ENCODE data around the gene GNA14.
"Not testable (repeated sequence)": the region's sequence is repeated elsewhere in the genome, so short reads cannot be mapped to it uniquely, and the experiment has no call there.

GNA14 gene

DNA sequence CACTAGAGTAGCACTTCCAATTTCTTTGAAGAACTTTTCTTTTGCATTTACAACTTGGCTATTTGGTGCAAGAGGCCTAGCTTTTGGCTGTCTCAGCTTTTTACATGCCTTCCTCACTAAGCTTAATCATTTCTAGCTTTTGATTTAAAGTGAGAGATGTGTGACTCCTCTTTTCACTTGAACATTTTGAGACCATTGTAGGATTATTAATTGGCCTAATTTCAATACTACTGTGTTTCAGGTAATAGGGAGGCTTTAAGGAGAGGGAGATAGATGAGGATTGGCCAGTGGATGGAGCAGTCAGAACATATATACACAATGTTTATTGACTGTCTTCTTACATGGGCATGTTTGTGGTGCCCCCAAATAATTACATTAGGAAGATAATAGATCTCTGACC, 161.7 kb downstream of the GNA14 start:
- FAIRE-seq, result no peak

DNA sequence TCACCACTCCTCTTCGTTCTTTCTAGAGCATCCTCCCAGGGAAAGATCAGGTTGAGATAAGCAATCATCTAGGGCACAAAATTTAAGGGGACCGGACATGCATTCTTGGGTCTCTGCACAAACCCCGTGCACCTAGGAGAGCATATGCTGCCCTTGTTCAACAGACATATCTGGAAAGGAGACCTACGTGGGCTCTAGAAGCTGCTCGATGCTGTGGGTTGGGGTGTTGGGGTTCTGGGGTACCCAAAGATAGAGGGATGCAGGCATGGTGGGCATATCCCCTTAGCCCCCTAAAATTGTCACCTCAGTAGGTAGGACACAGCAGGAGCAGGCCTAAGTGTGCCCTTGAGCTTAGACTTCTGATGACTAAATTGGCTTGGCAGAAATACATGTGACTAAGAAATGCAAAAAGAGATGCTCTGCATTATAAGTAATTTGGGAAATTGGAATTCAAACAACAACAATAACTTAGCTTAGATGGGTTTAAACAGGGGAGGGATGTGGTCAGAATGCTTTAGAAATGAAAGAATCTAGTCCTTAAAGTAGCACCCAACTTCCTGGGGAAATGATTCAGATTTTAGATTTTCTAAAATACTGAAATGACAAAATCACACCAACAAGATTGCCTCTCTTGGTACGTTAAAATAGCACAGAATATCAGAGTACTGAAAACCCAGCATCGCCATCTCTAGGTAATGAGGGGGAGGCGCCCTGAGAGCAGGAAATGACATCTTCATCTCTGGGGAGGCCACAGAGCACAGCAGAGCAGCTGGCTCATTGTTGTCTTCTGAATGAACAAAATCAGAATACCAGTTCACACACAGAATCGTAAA, 172.3 kb downstream of the GNA14 start:
- FAIRE-seq, result no peak

DNA sequence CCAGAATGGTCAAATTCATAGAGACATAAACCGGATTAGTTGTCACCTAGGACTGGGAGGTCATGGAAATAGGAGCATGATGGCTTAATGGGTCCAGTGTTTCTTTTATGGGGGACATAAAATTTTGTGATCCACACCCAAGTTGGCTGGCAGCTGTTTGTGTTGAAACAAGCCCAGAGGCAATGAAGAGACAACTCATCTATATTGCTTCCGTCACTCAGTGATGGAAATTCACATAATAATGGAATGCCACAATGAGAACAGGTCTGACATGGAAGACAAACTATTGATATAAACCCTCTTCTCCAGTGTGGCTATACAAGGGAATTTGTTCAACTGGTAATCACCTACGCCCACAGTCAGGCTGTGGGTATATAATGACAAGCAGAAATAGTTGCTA, 173.2 kb downstream of the GNA14 start:
- no peak for FAIRE-seq

DNA sequence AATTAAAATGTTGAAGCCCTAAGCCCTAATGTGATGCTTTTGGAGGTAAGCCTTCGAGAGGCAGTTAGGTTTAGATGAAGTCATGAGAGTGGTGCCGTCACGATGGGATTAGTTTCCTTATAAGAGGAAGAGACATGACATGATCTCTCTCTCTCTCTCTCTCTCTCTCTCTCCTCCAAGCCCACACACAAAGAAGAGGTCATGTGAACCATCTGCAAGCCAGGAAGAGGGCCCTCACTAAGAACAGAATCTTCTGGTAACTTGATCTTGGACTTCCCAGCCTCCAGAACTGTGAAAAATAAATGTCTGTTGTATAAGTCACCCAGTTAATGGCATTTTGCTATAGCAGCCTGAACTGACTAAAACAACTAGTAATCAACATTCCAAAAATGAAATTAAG, 175.5 kb downstream of the GNA14 start:
- FAIRE-seq, result no peak

DNA sequence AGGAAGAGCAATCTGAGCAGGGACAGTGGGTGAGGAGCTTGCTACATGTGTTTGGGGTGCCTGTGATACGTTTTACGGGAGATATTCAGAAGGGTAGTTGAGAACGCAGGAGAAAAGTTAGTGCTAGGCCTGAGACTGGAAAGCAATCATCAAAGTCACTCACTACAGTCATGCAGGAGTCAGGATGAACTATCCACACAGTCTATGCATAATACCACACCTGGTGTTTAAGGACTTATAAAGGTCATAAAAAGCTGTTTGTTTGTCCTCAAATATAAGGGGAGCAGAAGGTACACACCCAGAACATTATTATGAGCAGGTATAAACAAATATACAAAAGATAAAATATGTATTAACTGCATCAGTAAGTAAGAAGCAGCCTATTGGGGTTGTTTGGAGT, 176.6 kb downstream of the GNA14 start:
- FAIRE-seq, result no peak

DNA sequence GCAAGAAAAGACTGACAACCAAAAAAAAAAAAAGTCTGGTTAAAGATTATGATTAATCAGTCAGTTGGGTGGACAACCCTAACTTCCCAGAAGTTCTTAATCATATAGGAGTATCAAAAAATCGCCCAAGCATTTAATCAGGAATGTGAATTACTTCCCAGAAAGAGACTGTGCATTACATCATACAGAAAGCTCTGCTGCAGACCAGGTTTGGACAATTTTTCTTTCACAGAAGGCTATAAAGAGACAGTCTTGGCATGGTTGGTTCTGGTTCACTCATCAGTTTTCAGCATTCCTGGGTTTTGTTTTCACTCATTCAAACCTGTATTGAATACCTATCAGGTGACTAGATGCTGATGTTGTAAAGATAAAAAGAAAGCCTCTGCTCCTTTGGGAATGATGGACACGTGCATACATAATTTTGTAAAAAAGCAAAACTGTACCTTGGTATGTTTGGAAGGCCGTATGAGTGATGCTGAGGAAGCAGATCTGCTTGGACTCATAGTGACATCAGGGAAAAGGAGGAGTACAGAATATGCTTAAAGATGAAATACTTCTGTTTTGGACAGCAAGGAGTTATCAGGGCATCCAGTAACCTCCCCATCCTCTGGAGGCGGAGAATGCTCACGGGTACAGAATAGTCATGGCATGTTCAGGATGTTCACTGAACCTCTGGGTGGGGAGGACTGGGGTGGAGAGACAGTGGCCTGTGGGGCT, 178.4 kb downstream of the GNA14 start:
- FAIRE-seq, result no peak

DNA sequence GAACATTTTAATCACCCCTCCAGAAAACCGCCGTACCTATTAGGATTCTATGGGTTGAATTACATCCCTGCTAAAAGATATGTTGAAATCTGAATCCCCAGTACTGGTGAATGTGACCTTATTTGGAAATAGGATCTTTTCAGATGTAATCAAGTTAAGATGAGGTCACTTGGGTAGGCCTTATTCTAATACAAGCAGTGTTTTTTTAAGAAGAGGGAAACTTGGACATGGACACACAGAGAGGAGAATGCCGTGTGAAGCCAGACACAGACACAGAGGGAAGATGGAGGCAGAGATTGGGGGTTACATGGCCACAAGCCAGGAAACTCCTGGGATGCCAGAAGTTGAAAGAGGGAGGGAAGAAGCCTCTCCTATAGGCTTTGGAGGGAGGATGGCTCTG, 183.5 kb downstream of the GNA14 start:
- FAIRE-seq, result no peak

DNA sequence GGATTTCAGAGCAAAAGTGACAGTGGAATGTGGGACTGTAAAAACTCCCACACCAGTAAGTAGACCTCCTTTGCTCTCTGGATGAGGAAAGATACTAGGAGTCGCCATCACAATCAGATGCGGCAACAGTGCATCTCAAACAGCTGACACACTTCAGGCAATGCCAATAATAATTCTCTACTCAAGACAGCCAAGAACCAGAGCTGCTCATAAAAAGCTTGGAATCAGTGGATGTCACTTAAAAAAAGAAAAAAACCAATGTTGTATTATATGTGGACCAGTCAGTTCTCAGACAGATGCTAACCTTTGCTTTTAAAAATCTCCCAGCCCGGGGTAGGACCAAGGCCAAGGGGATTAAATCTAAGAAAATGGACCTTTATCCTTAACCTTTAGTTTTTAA, 185.0 kb downstream of the GNA14 start:
- FAIRE-seq, result no peak

DNA sequence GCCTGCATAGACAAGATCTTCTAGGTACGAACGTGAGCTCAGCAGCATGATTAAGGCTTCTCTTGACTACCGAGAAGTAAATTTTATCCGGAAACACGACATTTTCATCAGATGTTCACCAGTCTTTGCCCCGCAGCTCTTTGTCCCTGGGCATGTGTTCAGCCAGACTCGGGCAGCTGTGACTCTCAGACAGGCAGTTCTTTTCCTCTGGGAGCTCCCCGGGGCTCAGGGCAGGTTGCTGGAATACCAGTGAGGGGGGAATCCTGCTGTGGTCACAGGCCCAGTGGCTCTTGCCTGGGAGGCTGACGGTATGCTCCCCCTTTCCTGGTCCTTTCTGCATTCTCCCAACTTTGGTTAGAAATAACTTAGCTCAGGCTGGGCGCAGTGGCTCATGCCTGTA, 186.1 kb downstream of the GNA14 start:
- no peak for FAIRE-seq

DNA sequence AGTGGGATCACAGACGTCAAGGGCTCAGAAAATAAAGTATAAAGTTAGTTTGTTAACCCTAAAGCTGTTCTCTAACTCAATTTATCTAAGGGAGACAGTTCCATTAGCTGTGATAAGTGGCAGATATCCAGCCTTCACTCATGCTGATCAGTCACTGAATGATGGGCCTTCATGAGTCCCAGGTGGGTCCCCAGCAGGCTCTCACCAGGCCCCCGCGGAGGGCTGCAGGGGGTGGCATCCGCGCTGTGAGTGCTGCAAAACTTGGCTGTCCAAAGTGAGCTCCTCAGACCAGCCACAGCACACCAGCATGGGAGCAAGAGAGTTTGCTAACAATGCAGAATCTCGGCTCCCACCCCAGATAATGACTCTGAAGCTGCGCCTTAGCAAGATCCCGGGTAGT, 187.2 kb downstream of the GNA14 start:
- no peak for FAIRE-seq

DNA sequence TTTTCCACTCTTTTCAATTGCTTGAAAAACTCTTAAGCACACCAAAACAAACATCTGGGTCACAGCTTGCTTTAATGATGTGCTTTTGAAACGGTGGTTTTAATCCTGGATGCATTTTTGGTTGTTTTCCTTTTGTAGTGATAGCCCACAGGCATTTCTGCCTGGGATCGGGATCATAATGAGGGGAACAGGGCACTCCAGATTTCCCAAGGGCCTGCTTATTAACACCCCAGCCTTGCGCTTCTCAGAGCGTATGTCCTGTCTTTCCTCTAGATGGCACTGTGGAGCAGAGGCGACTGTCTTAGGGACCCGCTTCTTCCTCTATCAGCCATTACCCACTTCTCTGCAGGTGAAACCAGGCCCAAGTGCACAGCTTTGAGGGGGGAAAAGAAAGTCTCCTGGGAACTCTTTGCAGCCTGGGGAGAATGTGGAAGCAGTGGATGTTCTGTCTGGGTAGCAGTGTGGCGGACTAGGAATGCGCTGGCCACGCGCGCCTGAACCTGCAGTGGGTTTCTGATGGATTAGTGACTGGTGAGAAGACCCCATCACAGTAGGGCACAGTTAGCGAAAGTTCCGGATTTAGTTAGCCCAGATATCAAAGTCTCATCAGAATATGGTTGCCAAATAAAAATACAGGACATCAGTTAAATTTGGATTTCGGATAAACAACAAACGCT, 190.1 kb downstream of the GNA14 start:
- no peak for FAIRE-seq

DNA sequence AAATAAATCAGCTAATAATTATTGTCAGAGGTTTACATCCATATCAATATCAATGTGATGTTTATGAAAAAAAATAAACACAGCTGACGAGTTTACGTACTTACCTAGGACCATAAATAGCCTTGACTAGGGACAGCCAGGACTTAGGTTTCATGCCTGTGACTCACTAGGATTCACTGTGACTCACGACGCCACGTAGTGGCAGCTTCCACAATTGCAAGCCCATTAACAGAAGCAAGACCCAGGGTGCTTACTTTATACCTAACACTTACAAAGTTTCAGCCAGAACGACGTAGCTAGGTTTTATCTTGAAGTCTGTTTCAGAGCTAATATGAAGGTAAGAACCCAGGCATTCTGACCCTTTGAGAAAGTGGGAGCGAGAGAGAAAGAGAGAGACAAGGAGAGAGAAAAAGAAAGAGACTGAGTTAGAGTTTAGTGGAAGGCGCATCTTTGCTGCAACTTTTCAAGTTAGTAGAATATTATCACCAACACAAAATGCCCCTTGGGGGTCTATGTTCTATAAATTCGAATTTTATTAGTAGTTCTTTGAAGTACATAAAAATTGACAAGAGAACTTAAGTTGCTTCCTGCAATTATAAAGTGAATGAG, 191.2 kb downstream of the GNA14 start:
- FAIRE-seq, result no peak

DNA sequence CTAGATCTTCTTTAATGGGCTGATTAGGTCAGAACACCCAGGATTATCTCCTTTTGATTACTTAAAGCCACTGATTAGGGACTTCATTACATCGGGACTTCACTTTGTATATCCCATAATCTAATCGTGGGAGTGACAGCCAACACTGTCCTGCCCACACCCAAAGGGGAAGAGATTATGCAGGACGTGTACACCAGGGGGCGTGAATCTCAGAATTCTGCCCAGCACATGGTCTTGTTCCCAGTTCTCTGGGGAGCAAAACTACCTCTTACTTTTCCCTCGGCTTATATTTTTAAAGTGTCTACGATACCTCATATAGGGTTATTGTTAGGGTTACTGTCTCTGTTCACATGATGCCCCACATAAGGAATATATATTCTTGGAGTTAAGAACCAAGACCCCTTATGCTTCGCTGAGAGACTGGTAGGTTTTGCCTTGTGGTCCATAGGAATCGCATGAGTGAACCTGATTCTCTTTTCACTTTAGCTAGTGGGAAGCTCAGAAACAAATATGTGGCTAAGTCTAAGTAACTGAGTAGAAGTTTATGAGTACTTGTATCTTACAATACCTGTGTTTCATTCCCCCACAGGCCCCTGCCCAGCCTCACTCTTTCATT, 192.7 kb downstream of the GNA14 start:
- FAIRE-seq, result no peak

DNA sequence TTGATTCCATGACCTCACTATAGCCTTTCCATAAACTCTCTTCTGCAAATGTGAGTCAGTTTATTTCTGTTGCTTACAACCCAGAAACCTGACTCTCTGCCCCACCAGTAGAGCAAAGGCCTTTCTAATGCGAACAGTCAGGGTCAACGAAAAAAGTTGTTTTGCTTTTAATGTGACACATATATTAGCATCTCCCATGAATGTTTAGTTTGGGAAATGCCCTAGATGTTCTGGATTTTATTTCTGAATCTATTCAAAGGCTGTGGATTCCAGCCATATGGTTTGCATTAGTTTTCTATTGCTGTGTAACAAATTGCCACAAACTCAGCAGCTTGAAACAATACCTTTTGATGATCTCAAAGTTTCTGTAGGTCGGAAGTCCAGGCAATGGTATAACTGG, 193.5 kb downstream of the GNA14 start:
- no peak for FAIRE-seq

DNA sequence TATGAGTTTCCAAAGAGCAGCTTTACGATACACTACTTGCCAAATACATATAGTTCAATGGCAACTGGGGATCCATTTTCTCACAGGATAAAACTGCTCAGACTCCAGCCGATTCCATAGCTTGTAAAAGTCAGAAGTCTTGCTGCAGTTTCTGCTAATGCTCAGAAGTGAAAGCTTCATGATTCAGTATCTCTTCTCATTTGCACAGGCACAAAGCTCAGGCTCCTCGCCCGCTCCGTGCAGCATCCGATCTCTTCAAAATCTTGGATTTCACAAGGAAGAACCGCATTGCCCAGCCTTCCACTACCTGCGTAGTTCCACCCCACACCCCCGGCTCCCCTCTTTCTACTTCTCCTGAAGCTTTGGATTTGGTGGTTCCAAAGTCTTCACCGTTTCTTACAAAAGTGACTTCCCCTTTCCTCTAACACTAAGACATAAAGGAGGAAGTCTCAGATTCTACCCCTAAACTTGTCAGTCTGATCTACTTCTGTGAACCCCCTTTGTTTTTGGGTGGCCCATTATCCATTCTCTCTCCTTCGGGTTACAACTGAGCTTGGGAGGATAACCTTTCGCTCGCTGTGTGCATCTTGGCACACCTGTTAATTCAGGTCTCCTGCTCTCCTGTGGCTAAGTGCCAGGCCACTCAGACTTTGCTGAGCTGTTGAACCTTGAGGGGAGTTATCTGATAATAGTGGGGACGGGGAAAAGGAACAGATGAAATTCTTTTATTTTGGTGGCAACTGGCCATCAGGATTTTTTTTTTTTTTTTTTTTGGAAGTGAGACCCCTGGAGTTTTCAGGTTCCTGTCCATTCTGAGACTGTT, 194.1 kb downstream of the GNA14 start:
- no peak for FAIRE-seq

DNA sequence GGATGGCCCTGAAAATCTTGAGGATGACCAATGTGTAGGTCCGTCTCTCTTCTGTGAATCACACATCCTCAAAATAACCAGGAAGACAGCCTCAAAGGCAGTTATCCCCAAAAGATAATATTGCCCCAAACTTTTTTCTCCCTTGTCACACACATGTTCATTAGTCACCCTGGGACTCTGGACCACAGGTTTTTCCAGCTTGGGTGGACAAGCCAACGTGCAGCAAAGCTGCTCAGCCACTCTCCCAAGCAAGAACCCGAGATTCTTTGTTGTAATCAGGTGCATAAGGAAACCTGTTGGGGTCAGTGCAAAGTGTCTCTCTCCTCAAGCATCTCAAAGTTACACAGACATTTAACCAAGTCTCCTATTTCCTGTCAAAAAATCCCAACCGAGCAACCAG, 196.6 kb downstream of the GNA14 start:
- no peak for FAIRE-seq

DNA sequence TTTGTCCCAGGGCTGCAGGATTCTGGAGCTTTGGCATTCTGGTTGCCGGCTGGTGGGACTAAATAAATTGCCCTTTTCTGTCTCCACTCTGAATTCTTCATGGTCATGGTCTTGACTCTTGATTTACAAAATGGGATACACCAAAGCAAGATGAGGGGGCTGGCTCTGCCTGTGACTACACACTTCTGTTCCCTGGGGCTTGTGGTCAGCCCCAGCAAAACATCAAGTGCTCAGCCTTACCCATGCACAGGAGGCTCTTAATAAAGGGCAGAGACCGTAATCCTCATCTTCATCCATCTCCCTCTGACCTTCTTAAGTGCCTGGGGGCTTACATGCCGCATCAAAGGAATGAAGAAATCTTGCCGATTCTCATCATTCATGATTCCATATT, 198.0 kb downstream of the GNA14 start:
- no peak for FAIRE-seq

DNA sequence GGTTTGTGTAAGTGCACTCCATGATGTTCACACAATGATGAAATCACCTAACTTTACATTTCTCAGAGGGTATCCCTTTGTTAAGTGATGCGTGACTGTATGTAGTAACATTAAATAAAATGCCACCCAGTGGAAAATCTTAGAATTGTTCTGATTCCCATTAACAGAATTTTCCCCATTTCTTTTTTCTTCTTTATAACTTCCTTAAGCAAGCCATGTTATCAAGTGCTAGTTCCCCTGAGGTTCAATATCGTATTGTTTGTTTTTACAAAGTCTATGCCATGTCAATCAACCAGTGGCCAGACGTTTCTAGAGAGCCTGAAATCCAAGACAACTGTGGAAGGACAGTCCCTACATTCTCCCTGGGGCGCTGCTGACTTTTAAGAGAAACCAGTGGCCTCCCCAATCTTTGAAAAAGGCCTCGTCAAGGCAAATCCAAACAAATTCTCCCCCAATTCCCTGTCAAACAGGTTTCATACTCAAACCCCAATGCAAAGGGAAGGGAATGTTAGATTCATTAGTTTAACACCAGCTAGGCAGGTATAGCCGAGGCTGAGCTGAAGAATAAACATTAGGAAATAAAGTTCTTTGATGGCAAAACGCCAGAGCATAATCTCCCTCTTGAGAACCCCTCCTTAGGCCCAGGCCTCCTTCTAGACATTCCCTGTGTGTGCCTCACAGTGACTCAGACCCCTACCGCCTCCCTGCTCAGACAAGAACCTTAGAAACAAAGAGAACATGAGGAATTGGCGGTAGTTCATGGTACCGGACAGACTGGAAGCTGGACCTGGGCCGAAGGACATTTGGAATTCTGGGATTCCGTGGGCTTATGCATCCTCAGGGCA, 198.7 kb downstream of the GNA14 start:
- FAIRE-seq, result no peak

DNA sequence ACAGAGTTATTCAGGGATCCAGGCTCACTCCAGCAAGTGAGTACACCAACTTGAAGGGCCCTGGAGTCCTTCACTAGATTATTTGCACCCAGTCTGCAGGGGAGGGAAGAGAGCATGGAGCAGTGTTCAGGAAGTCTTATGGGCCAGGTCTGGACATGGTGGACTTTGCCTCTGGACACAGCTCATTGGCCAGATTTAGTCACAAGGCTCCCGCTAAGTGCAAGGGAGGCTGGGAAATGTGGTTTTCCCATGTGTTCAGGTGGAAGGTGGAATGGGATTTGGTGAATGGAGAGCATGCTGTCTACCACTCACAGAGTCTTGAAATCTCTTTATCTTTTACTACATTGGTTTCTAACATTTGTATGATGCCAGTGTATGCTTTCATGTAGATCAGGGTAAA, 200.5 kb downstream of the GNA14 start:
- no peak for FAIRE-seq

DNA sequence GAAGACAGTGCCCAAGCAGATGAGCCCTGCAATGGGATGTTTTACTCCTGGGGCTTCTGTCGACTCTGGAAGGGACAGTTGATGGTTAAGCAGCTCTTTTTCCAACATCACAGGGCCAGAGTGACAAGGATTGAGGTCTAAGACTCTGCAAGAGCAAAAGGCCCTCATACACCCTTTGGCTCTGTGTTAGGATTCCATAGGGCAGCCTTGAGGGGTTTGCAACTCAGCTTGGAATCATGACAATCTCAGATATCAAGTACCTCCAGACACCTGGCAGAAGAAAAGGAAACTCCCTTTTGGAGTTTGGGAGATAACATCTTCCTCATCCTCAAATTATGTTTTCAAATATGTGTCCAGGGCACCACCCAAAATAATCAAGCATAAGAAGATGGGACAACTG, 205.7 kb downstream of the GNA14 start:
- FAIRE-seq, result no peak

DNA sequence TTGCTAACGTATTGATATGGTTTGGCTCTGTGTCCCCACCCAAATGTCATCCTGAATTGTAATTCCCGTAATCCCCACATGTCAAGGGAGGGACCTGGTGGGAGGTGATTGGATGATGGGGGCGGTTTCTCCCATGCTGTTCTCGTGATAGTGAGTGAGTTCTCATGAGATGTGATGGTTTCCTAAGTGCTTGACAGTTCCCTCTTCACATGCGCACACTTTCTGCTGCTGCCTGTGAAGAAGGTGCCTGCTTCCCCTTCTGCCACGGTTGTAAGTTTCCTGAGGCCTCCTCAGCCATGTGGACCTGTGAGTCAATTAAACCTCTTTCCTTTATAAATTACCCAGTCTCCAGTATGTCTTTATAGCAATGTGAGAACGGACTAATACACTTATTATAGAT, 207.0 kb downstream of the GNA14 start:
- FAIRE-seq, result not testable (repeated sequence)

Measured in islet of Langerhans (tissue), 1 donor.